CD4-positive, alpha-beta T cell treated with Interferon alpha-2 for 1 hour (primary cell): ENCODE measurements around the gene BANP.
"Not testable (repeated sequence)": the region's sequence is repeated elsewhere in the genome, so short reads cannot be mapped to it uniquely, and the experiment has no call there.

ENCODE experiments used
- DNase-seq, 2 donors: peaks; one replicate each; pipeline ENCODE4 v3.0.0-alpha.2; 2020 to 2022

BANP gene

DNA sequence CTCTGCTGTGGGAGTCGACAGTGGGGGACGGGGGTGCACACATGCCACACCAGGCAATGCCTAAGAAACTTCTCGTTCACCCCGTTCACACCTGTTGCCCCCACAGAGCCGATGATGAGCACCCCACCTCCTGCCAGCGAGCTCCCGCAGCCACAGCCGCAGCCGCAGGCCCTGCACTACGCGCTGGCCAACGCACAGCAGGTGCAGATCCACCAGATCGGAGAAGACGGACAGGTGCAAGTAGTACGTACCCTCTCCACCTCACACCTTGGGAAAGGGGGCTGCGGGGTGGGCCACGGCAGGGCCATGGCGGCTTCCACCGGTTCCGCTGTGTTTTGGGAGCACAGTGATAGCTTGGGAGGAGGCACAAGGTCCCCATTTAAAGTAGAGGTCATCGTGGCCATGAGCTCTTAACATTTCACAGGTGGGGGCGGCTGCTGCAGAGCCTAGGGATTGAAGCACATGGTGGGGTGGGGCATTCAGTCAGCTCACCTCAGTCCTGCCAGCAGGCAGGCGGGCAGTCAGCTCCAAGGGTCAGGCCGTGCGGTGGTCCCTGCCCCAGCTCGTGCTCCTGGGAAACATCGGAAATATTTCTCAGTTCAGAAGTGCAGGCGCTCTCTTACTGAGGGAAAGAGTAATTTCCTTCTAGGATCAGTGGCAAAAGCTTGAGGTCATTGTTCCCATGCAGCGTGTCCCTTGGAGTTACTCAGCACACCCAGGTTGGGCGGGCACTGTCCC, 81.9 kb downstream of the BANP start:
- DNase-seq, result not testable (repeated sequence)

DNA sequence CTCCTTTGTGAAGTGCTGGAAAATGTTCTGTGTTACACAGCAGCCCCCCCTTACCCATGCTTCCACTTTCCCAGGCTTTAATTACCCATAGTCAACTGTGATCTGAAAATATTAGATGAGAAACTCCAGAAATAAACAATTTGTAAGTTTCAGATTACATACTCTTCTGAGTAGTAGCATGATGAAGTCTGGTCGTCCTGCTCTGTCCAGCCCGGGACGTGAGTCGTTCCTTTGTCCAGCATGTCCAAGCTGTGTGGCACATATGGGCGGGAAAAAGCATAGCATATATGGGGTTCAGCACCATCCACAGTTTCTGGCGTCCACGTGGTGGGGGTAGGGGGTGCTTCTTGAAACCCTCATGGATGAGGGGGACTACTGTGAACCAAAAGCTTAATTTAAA, 83.5 kb downstream of the BANP start:
- no peak for DNase-seq

DNA sequence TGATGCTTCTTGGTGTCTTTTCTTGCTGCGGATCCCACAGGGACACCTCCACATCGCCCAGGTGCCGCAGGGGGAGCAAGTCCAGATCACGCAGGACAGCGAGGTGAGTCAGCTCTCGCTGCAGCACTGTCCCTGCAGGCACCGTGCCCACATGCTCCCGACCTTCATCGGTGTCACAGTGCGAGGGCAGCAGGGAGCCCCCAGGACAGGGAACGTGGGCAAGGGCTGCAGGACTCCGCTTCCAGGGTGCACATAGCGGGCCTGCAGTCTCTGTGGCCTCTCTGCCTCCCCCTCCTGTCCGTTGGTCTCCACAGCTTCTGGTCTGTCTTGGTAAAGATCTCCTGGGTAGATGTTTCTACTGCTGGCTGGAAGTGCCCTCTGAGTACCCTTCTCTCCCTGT, 84.1 kb downstream of the BANP start:
- DNase-seq, result no peak

DNA sequence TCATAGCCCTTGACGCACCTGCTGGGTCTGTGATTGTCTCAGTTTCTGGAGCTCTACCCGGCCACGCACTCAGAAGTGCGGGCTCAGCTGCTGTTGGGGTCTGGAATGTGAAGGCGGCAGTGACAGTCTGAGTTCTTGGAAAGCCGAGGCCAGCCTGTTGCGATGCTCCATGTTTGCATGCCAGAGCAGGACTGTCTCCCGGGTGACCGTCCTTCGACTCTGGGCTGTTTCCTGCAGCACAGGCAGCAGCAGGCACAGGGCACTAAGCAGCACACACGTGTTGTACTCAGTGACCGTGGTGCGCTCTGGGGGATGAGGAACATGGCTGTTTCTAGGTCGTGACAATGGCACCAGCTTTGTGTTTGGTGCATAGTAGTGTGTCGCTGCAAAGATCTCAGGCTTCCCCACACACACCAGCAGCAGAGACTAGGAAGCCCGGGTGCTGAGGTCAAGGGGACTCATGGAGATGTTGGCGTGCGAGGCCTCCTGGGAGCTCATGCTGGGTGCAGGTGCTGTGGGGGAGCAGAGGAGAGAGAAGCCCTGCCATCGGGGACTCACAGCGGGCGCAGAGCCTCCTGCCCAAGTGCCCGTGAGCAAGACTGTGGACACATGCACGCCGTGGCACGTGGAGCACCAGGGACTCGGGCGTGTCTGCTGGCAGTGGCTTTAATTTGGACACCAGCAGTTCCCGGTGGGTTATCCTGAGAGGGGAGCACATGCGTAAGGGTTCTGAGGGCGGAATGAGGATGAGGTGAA, 84.8 kb downstream of the BANP start:
- not testable (repeated sequence) for DNase-seq

DNA sequence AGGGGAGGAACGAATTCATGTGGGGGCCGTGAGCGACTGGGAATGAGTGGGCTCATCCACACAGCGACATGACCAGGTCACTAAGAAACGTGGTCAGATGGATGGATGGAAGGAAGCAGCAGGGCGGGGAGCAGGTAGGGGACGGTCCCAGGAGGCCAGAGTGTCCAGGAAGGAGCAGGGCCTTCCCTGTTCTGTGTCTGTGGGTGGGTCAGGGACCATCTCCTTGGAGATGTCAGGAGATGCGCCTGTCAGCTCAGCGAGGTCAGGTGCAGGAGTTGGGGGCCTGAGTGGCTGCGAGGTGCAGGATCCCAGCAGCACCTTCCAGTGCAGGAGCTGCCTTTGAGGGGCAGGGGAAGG, 85.4 kb downstream of the BANP start:
- not testable (repeated sequence) for DNase-seq

DNA sequence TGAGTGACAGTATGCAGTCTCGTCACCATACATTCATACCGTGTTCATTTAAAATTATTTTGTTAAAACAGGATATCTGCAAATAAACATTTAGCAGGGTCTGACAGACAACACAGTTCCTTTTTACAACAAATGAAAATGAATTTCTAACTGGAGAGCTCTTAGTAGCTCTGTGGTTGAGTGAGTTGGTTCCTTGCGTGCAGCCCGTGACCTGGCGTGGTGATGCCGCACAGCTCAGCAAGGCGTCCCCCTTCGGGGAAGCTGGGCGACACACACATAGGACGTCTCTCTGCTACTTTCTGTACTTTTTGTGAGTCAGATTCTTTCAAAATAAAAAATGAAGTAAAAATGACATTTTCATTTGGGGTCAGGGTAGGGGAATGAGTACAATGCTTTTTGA, 86.1 kb downstream of the BANP start:
- DNase-seq, result not testable (repeated sequence)

DNA sequence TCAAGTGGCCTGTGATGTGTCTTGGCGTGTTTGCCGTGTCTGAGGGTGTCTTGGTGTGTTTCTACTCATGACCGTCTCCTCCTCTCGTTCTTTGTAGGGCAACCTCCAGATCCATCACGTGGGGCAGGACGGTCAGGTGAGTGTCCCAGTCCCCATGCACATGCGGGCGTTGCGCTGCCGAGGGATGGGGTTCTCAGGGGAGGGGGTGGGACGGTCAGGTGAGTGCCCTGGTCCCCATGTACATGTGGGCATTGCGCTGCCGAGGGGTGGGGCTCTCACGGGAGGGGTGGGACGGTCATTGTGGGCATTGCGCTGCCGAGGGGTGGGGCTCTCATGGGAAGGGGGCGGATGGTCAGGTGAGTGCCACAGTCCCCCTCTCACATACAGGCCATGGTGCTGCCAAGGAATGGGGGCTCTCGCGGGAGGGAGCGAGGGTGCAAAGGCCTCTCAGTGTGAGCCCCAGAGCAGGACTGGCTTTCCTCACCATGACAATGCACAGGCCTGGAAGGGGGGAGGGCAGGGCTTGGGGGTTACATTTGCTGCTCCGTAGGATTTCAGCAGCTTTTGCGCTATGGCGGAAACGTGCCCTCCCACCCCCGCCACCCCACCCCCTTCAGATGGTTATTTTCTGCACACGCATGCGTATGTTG, 86.8 kb downstream of the BANP start:
- DNase-seq, result not testable (repeated sequence)

DNA sequence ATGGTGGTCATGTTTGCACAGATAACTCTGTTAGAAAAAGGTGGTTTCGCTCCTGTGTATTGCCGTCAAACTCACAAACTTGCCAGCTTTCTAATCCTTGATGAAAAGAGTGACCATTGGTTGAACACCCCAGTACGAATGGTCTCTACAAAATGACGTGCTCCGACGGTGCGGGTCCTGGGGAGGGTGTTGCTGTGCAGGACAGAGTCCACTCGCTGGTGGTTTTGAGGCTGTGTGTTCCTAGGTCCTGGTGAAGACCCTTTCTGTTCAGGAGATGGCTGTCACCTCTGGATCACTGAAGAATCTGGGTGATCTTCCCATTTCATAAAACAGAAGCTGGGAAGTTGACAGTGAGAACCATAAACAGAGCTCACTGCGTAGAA, 87.3 kb downstream of the BANP start:
- not testable (repeated sequence) for DNase-seq

DNA sequence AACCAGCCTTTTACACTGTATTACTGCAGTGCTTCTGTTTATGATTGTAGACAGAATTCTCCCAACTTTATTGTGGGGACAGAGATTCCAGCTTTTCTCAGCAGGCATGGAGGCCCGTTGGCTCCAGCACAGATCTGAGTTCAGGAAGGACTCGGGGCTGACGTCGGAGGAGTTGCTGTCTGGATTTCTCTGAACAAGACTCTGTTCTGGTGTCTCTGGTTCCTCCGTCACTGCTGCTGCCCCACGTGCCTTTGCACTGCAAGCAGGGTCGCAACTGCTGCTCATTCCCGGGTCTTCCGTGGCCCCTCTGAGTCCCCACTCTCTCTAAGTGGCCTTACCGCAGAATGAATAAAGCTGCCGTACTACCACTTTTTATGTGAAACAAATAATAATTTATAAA, 88.4 kb downstream of the BANP start:
- DNase-seq, result no peak

DNA sequence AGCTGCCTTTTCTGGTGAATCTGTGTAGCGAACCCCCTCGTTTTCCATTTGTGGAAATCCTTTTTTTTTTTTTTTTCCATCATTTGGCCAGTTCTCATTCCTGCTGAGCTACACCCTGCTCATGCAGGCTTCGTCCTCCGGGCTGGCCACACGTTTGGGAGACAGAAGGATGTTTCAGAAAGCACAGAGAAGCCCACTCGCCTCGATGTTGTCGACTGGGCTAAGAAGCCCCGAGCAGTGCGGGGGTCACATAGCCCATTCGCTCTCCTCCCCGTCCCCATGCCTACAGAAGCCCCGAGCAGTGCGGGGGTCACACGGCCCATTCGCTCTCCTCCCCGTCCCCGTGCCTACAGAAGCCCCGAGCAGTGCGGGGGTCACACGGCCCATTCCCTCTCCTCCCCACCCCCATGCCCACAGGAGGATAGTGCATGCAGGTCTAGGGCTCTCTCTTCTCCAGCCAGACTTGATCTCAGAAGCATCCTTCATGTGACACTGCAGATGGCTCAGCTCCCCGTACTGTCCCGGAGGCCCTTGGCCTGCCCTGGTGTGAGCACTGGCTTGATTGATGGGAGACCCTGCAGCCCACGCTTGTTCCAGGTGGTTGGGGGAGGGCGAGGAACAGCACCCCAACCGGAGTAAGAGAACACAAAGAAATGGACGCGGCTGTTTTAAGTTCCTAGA, 89.1 kb downstream of the BANP start:
- not testable (repeated sequence) for DNase-seq

DNA sequence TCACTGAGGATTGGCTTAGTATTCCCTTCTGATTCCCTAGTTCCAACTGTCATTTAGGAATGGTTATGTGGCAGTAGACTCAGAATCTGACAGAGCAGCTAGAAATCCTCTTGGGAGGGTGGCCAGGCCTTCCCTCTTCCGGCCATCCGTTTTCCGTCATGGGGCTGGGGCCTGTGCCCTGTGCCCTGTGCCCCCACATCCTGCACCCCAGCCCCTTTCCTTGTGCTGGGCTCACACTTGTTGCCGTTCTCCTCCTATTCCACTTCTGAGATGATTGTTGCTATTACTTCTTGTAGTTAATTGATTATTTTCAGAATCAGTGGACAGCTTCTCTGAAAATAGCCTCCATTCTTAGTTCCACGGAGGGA, 89.6 kb downstream of the BANP start:
- DNase-seq, result not testable (repeated sequence)

DNA sequence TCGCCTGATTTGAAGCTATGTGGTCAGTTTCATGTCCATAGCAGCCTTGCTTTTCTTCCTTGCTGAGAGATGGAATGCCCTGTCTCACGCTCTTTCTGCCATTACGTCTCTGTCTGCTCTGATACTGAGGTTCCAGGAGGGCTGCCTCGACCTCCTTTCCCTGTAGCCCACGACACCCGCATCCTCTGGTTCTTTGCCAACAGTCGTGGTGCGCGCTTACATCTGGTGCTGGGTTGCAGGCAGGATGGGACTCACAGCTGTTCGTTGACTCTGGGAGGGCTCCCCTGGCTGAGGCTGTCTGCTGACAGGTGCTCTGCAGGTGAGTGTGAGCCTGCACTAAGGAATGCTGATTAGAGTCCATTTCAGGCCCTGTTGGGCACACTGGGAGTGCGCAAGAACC, 90.3 kb downstream of the BANP start:
- DNase-seq, result not testable (repeated sequence)

DNA sequence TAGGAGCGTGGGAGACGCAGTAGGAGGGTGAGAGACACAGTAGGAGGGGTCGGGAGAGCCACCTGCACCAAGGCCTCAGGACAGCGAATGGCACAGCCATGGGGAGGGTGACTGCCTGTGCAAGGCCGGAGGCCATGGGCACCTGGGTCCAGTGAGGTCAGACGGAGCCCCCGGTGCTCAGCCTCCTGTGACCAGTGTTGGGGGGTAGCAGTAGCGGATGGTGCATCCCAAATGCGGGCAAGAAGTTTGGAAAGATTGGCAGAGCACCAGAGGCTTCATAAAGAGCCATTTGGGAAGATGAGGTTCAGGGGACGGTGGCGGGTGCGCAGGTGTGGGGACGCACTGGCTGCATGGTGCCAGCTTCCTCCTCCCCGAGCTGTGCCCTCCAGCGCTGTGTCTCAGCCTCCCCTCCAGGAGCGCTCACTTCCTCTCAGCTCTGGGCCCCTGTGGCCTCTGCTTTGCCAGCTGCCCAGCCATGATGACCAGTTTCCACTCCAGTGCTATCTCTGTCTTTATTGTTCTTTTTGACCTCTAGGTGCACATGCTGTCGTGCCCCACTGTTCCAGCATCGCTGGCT, 90.8 kb downstream of the BANP start:
- not testable (repeated sequence) for DNase-seq

DNA sequence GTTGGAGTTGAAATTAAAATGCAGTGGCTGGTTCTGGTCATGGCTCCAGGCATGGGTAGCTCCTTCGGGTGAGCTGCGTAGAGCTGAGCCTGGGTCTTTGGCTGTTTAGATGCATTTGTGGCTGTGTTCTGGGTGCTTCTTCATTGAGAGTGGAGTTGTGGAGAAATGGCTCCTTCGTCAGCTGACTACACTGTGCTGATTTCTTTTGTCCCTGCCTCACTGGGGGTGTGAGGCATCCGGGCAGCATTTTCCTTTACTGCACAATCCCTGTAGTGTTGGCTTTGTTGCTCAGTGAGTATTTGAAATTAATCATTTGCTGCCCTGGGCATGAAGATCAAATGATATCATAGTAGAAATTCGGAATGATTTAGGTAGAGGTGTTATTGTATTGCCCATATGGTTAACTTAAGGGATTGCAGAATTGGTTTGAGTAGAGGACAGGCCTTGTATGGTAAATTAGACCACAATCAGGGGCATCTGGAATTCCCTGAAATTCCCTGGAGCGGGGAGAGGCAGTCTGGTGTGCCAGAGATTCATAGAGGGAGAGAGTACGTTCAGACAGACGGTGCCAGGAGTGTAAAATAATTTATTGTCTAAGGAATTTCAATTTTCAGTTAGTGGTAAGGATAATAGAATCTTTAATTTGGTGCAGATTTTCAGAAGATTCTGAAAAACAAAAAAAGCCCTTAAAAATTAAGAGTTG, 92.1 kb downstream of the BANP start:
- not testable (repeated sequence) for DNase-seq

DNA sequence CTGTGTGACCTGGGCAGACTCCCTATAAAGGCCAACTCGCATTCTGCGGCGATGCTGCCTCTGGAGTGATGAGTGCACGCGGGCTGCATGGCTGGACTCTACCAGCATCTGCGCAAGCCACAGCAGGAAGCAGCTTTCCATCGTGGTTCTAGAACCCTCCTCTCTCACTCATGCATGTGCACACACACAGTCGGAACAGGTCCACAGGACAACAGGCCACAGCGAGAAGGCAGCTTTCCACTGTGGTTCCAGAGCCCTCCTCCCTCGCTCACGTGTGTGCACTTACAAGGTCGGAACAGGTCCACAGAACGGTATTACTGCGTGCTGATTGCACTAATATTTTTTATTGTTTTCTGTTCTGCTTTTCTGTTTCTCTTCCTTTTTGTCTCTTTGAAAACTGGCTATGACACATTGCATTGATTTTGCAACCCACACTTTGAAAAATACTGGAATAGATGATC, 92.9 kb downstream of the BANP start:
- peak in 1 of 2 donors; percentile 61 for DNase-seq

DNA sequence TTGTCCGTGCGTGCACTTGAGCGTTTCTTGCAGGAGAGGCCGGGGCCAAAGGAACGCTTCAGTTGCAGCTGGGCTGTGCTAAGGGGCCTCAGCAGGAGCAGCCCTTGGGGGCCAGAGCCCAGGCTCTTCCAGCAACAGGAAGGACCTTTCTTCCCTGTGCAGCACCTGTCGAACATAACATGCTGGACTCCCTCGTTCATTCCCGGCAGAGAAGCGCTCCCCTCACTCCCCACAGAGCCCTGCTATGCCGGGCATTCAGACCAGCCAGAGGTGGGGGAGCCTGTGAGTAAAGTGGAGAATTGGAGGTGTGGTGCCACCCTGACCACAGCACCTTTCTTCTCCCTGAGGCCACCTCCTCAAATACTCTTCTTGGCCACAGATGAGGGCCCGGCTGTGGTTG, 94.1 kb downstream of the BANP start:
- DNase-seq, result not testable (repeated sequence)

DNA sequence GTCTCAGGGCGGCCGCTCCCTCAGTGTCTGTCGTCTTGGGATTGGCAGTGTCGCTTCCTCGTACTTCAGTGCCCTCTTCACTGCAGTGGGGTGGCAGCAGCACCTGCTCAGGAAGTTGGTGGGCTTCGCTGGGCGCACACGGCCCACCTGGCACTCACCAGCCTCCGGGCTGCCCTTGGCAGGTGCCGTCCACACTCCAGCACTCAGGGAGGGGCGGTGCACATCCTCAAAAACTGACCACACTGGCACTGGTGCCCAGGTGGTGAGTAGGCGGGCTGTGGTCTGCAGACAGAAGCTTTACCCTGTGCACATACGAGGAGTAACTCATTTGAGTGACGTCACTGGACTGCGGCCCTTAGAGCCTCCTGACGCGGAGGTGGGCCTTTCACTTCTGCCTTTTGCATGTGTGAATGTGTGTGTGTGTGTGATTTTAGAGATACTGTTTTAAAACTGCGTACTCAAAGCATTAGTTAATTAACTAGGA, 94.6 kb downstream of the BANP start:
- DNase-seq, result peak; percentile 26 to 86

DNA sequence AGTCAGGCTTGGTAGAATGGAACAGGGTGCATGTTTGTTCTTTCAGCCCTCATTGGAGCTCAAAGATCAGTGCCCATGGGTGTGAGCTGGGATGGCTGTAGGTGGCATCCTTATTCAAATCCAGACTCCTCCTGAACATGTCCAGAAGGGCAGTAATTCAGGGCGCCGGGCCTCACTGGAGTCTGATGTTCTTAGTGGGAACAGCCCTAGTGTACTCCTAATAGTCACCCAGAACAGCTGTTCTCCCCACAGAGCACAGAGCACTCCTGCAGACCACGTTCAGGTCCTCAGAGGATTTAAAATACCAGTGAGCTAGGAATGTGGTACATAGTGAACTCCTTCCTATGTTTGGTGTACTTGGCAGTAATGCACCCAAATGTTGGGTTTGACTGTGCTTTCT, 96.2 kb downstream of the BANP start:
- DNase-seq, result no peak

DNA sequence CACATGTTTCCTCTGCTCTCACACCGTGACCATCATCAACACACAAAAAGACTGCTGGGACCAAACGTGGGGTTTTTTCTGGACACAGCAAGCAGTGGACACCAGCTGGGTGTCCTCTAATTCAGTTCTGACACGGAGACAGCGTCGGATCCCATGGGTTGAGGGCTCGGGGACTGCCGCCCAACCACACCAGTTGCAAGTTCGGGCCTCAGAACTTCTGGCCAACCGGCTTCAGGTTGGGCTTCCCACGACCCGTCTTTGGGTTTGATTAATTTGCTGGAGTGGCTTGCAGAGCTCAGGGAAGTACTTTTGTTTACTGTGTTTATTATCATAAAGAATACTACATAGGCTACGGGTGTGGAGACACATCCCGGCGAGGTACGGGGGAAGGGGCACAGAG, 97.8 kb downstream of the BANP start:
- no peak for DNase-seq

DNA sequence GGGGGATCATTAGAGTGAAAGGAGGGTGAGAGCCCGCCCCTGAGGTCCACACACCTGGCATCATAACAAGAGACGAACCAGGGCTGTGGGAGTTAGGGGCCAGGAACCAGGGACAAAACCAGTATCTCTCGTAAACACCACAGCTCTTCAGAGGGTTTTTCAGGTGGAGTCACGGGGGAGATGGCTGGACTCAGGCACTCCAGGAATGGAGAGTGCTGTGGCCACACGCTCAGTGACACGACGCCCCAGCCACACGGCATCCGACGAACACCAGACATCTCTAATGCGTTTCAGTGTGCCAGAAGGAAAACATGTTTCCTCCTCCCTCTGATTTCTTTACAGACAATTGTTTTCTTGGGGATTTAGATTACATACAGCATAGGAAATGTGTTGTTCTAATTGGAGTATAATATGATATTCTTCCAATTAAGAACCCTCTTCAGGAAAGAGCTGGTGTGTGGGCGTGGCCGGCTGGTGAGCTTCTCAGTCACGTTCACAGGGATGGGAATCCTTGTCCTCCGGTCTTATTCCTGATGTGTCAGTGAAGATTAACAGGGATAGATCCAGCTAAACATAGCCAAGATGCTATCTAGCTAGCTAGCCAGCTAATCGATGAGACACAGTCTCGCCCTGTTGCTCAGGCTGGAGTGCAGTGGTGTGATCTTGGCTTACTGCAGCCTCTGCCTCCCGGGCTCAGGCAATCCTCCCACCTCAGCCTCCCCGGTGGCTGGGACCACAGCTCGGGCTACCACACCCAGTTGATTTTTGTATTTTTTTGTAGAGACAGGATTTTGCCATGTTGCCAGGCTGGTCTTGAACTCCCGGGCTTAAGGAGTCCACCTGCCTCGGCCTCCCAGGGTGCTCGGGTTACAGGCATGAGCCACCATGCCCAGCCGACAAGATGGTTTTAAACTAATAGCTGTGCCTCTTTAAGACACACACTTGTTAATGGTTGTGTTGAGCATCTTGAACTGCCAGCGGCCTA, 98.6 kb downstream of the BANP start:
- no peak for DNase-seq
